CD14-positive monocyte (primary cell): ENCODE measurements around the gene ZNF793. TPM values are rescaled to one million over a fixed set of nuclear protein-coding genes. Genes with fewer than 3 reads are reported as not detected.
A peak's percentile ranks its signal among the peaks of the same experiment; 100 is the strongest.

Source experiments
- DNase-seq, 3 donors: peaks; one replicate each; pipeline ENCODE4 v3.0.0-alpha.2; 2011 to 2022
- H2AFZ ChIP-seq: 2 replicates; pipeline ENCODE4 v1.6.0; 2012; ENCODE audit warnings: mild to moderate bottlenecking, low read depth, low read length, inconsistent platforms; ENCODE audit not compliant: insufficient read depth, poor library complexity, severe bottlenecking
- H3K27ac ChIP-seq, 2 donors: 1 replicate in 1 of 2; 2 replicates in 1 of 2; pipeline ENCODE4 v1.5.1; 2012 to 2013; ENCODE audit warnings: low read length in 2 of 2, control low read depth in 1 of 2, inconsistent platforms in 1 of 2, low read depth in 1 of 2, mild to moderate bottlenecking in 1 of 2
- H3K27me3 ChIP-seq, 2 donors: one replicate each; pipeline versions ENCODE4 v1.6.0 to v1.6.1; 2011 to 2013; ENCODE audit warnings: low read length in 2 of 2; ENCODE audit not compliant: control insufficient read depth in 2 of 2, insufficient read depth in 2 of 2
- H3K36me3 ChIP-seq, 2 donors: replicated peaks in 1 of 2; 1 replicate in 1 of 2; 2 replicates in 1 of 2; pipeline versions ENCODE4 v1.5.1 to v1.6.1; 2012 to 2013; ENCODE audit warnings: low read length in 2 of 2, control low read depth in 1 of 2, inconsistent platforms in 1 of 2, mild to moderate bottlenecking in 1 of 2; ENCODE audit not compliant: insufficient read depth in 2 of 2, control insufficient read depth in 1 of 2
- H3K4me1 ChIP-seq, 2 donors: 1 replicate in 1 of 2; 2 replicates in 1 of 2; pipeline versions ENCODE4 v1.5.1 to v1.6.1; 2012 to 2013; ENCODE audit warnings: low read length in 2 of 2, control low read depth in 1 of 2, inconsistent platforms in 1 of 2, mild to moderate bottlenecking in 1 of 2, moderate library complexity in 1 of 2; ENCODE audit not compliant: insufficient read depth in 2 of 2, control insufficient read depth in 1 of 2
- H3K4me2 ChIP-seq: replicated peaks from 2 replicates; pipeline ENCODE3; 2012; ENCODE audit warnings: low read length, moderate library complexity, mild to moderate bottlenecking; ENCODE audit not compliant: poor library complexity, severe bottlenecking; ENCODE audit errors: extremely low read depth
- H3K4me3 ChIP-seq, 3 experiments: fragments of 200-600 bp in 1 of 3; sonication (generic) in 1 of 3; replicated peaks in 1 of 3; 1 replicate in 2 of 3; 2 replicates in 1 of 3; pipeline ENCODE4 v1.5.1; 2011 to 2013; ENCODE audit warnings: low read length in 3 of 3, mild to moderate bottlenecking in 3 of 3, control low read depth in 2 of 3, low read depth in 2 of 3, inconsistent platforms in 1 of 3, moderate library complexity in 1 of 3
- H3K79me2 ChIP-seq: 2 replicates; pipeline ENCODE4 v1.6.0; 2012; ENCODE audit warnings: mild to moderate bottlenecking, control low read depth, inconsistent platforms, low read length, moderate library complexity; ENCODE audit not compliant: insufficient read depth
- H3K9ac ChIP-seq: 2 replicates; pipeline ENCODE4 v1.6.0; 2017; ENCODE audit warnings: low read length, mild to moderate bottlenecking; ENCODE audit not compliant: insufficient read depth, poor library complexity, severe bottlenecking
- H3K9me3 ChIP-seq, 2 donors: replicated peaks in 1 of 2; 1 replicate in 1 of 2; 2 replicates in 1 of 2; pipeline versions ENCODE4 v1.5.1 to v1.6.1; 2012 to 2013; ENCODE audit warnings: low read length in 2 of 2, control low read depth in 1 of 2; ENCODE audit not compliant: control insufficient read depth in 1 of 2, insufficient read depth in 1 of 2
- H4K20me1 ChIP-seq: 2 replicates; pipeline ENCODE4 v1.6.0; 2012; ENCODE audit warnings: mild to moderate bottlenecking, low read length, control low read depth, moderate library complexity; ENCODE audit not compliant: insufficient read depth
- H3K27ac Mint-ChIP-seq, 7 donors: one replicate each; pipeline ENCODE4 v1.8.0; 2020; ENCODE audit warnings: mild to moderate bottlenecking in 7 of 7, mixed read lengths in 7 of 7, moderate library complexity in 6 of 7, inconsistent platforms in 2 of 7
- H3K27me3 Mint-ChIP-seq, 3 donors: one replicate each; pipeline ENCODE4 v1.8.0; 2021 to 2022; ENCODE audit warnings: low read depth in 3 of 3, mild to moderate bottlenecking in 3 of 3, mixed read lengths in 3 of 3, moderate library complexity in 3 of 3, inconsistent platforms in 1 of 3
- H3K36me3 Mint-ChIP-seq, 2 donors: one replicate each; pipeline ENCODE4 v1.8.0; 2020; ENCODE audit warnings: mixed read lengths in 2 of 2, inconsistent platforms in 1 of 2, mild to moderate bottlenecking in 1 of 2
- H3K4me1 Mint-ChIP-seq: one replicate; pipeline ENCODE4 v1.8.0; 2020; ENCODE audit warnings: mild to moderate bottlenecking, mixed read lengths
- H3K4me3 Mint-ChIP-seq, 2 donors: one replicate each; pipeline ENCODE4 v1.8.0; 2020; ENCODE audit warnings: mild to moderate bottlenecking in 2 of 2, mixed read lengths in 2 of 2, moderate library complexity in 1 of 2
- H3K9me3 Mint-ChIP-seq, 7 donors: one replicate each; pipeline ENCODE4 v1.8.0; 2020 to 2022; ENCODE audit warnings: mixed read lengths in 7 of 7, mild to moderate bottlenecking in 6 of 7, moderate library complexity in 6 of 7, inconsistent platforms in 2 of 7
- CTCF ChIP-seq: fragments of 200-600 bp; IDR thresholded peaks from one replicate; pipeline ENCODE4 v1.8.0; 2022; ENCODE audit warnings: antibody characterized with exemption, mild to moderate bottlenecking
- WGBS: methylation state at CpG from one replicate; pipeline ENCODE4 v1.1.5; 2013; ENCODE audit warnings: missing lambda C conversion rate; ENCODE audit not compliant: insufficient coverage; 5-methylcytosine and 5-hydroxymethylcytosine counted together
- intact Hi-C, 2 donors: fragments of 100-400 bp; cut with micrococcal nuclease; formaldehyde crosslinking; loops; one replicate each; pipeline versions ENCODE4 v1.15.0 to v1.15.1; 2023
- polyA plus RNA-seq, 3 donors: library from polyadenylated mRNA; depleted of rRNA in 1 of 3; unstranded in 2 of 3; stranded (reverse) in 1 of 3; fragments of 300-500 nt in 2 of 3; fragments of >200 nt in 1 of 3; fragmentation: Illumina TruSeq in 2 of 3; gene quantifications; 1 replicate in 2 of 3; 2 replicates in 1 of 3; pipeline ENCODE4 v1.2.3, GENCODE V29; 2012 to 2021

Gene ZNF793
- polyA plus RNA-seq, 3 donors = 0.08 TPM; not detected in 2

GRCh38 chr19:37492213-37492612 is 14.5 kb upstream of the ZNF793 start:
- Mint-ChIP-seq H3K9me3 (peaks cover 40 to 89% (median 81%) of the 10 kb centered on the region in 7 donors), H3K4me1 (no peaks in the 10 kb centered on the region), H3K36me3 (no peaks in the 10 kb centered on the region), H3K27me3 (peaks cover 0 to 4% (median 1%) of the 10 kb centered on the region in 3 donors), H3K27ac (no peak overlapping the region), H3K4me3 (no peak overlapping the region)
- Histone ChIP-seq H2AFZ (no peak overlapping the region), H3K4me1 (no peaks in the 10 kb centered on the region), H3K27ac (no peak overlapping the region), H3K9ac (no peak overlapping the region), H3K27me3 (no peaks in the 10 kb centered on the region), H3K79me2 (no peaks in the 10 kb centered on the region), H3K4me3 (no peak overlapping the region), H4K20me1 (no peaks in the 10 kb centered on the region), H3K4me2 (no peak overlapping the region), H3K36me3 (no peaks in the 10 kb centered on the region), H3K9me3 (peaks cover 53 to 86% of the 10 kb centered on the region in 2 donors)
- DNase-seq = no peak
- no CpG with 5 or more reads among the region's 3 CpGs for WGBS
- intact Hi-C loops = no loop called here
- TF ChIP-seq CTCF = no peak

GRCh38 chr19:37505958-37506386 is 767 bp upstream of the ZNF793 start:
- Mint-ChIP-seq H3K27ac (no peak overlapping the region), H3K9me3 (peaks cover 14 to 57% (median 51%) of the 10 kb centered on the region in 7 donors), H3K4me1 (no peaks in the 10 kb centered on the region), H3K27me3 (no peaks in the 10 kb centered on the region), H3K4me3 (no peak overlapping the region), H3K36me3 (peaks cover 0 to 3% of the 10 kb centered on the region in 2 donors)
- Histone ChIP-seq H3K9ac (no peak overlapping the region), H2AFZ (peak overlapping the region; percentile 82), H3K4me1 (peaks cover 11 to 14% of the 10 kb centered on the region in 2 donors), H3K36me3 (no peaks in the 10 kb centered on the region), H3K79me2 (no peaks in the 10 kb centered on the region), H3K4me2 (peak overlapping the region; percentile 77), H3K9me3 (peaks cover 84 to 87% of the 10 kb centered on the region in 2 donors), H4K20me1 (no peaks in the 10 kb centered on the region), H3K4me3 (peak overlapping the region; percentile 20 to 78 (median 64)), H3K27me3 (no peaks in the 10 kb centered on the region), H3K27ac (no peak overlapping the region)
- no peak for DNase-seq
- 4% methylated on average over 11 of the region's 12 CpGs for WGBS
- intact Hi-C loops = no loop called here
- TF ChIP-seq CTCF = no peak
